GM19395 (cell line): ENCODE measurements around the gene ADARB2.

Experiments used
- ATAC-seq: cut with Tn5 transposase; IDR thresholded peaks from one replicate; pipeline ENCODE4 v1.9.1; 2021; ENCODE audit warnings: mild to moderate bottlenecking, moderate library complexity; ENCODE audit not compliant: unreplicated experiment

The ADARB2 gene

GRCh38 chr10:1187151-1187854, 550.0 kb downstream of the ADARB2 start:
- ATAC-seq = no peak

GRCh38 chr10:1186683-1186990, 550.7 kb downstream of the ADARB2 start:
- ATAC-seq = no peak

- ATAC-seq = no peak
Measured at GRCh38 chr10:1185911-1186682, 551.2 kb downstream of the ADARB2 start.

GRCh38 chr10:1184541-1185430, 552.5 kb downstream of the ADARB2 start:
- no peak for ATAC-seq

GRCh38 chr10:1183701-1184100, 553.6 kb downstream of the ADARB2 start:
- no peak for ATAC-seq

GRCh38 chr10:1183033-1183396, 554.3 kb downstream of the ADARB2 start:
- no peak for ATAC-seq

- no peak for ATAC-seq
Measured at GRCh38 chr10:1182280-1183032, 554.9 kb downstream of the ADARB2 start.

GRCh38 chr10:1180836-1181235, 556.5 kb downstream of the ADARB2 start:
- ATAC-seq = no peak

- no peak for ATAC-seq
Measured at GRCh38 chr10:1180071-1180730, 557.1 kb downstream of the ADARB2 start.

GRCh38 chr10:1179346-1180070, 557.8 kb downstream of the ADARB2 start:
- no peak for ATAC-seq

- ATAC-seq = no peak
Measured at GRCh38 chr10:1178506-1178905, 558.8 kb downstream of the ADARB2 start.

GRCh38 chr10:1177936-1178335, 559.4 kb downstream of the ADARB2 start:
- ATAC-seq = no peak

GRCh38 chr10:1175956-1176565, 561.3 kb downstream of the ADARB2 start:
- no peak for ATAC-seq

- ATAC-seq = no peak
Measured at GRCh38 chr10:1174022-1174421, 563.3 kb downstream of the ADARB2 start.

- no peak for ATAC-seq
Measured at GRCh38 chr10:1173091-1173490, 564.2 kb downstream of the ADARB2 start.

GRCh38 chr10:1172256-1172984, 564.9 kb downstream of the ADARB2 start:
- no peak for ATAC-seq

GRCh38 chr10:1171586-1171985, 565.7 kb downstream of the ADARB2 start:
- ATAC-seq = no peak

- ATAC-seq = no peak
Measured at GRCh38 chr10:1171182-1171581, 566.1 kb downstream of the ADARB2 start.

- no peak for ATAC-seq
Measured at GRCh38 chr10:1170867-1171180, 566.5 kb downstream of the ADARB2 start.
